Lower leg skin (tissue), 3 donors: ENCODE data around the gene GPR137C.

Experiments
- POLR2A ChIP-seq, 2 donors: fragments of 450-650 bp; IDR thresholded peaks; one replicate each; pipeline ENCODE4 v1.6.1; 2016 to 2017; ENCODE audit warnings: antibody characterized with exemption in 2 of 2, mild to moderate bottlenecking in 1 of 2, moderate library complexity in 1 of 2
- TF ChIP-seq, protein P1 (sequence below), 3 donors: fragments of 450-650 bp; IDR thresholded peaks; one replicate each; pipeline ENCODE4 v1.5.1; 2016; ENCODE audit warnings: antibody characterized with exemption in 3 of 3, mild to moderate bottlenecking in 3 of 3, moderate library complexity in 2 of 3

DNA sequence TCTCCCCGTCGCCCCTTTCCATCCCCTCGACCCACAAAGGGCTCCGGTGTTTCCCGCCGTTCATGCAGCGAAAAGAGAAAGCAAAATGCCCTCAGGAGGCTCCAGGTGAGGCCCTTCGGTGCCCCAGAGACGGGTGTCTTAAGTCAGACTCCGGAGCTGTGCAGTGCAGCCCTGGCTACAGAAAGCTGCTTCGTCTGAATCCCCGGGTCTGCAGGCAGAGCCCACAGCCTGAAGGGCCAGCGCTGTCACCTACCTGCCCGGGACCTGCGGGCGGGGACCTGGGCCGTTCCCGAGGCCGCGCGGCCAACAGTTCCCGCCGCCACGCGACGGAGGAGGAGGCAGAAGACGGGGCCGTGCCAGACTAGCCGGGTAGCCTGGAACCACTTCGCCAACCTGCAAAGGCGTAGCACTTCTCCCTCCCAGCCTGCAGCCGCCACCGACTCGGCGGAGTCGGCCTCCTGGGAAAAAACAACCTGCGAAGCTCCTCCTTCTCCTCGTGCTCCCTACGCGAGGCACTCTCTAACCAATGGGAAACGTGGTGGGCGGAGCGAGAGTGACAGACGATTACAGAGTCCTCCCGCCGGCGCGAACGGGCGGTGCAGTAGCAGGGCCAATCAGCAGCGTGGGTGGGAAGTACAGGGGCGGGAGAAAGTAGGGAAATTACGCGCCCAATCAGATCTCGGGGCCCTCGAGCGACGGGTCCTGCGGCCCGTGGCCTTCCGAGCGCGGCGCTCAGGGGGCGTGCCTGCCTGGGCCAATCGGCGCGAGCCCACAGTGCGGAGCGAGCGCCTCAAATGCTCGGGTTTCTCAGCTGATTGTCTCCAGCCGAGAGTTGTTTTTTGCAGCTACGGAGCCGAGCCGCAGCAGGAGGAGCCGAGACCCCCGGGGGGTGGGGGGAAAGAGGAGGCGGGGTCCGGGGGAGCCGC is at the start of gene GPR137C, which contains the start of gene TXNDC16:
- TF ChIP-seq, protein P1, sequence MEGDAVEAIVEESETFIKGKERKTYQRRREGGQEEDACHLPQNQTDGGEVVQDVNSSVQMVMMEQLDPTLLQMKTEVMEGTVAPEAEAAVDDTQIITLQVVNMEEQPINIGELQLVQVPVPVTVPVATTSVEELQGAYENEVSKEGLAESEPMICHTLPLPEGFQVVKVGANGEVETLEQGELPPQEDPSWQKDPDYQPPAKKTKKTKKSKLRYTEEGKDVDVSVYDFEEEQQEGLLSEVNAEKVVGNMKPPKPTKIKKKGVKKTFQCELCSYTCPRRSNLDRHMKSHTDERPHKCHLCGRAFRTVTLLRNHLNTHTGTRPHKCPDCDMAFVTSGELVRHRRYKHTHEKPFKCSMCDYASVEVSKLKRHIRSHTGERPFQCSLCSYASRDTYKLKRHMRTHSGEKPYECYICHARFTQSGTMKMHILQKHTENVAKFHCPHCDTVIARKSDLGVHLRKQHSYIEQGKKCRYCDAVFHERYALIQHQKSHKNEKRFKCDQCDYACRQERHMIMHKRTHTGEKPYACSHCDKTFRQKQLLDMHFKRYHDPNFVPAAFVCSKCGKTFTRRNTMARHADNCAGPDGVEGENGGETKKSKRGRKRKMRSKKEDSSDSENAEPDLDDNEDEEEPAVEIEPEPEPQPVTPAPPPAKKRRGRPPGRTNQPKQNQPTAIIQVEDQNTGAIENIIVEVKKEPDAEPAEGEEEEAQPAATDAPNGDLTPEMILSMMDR (IDR thresholded peaks at IDR 0.05) = no peak
- TF ChIP-seq POLR2A (IDR thresholded peaks at IDR 0.05) = no peak
